CD4-positive, CD25-positive, alpha-beta regulatory T cell (primary cell): ENCODE results near the gene CSF3R. TPM values are rescaled to one million over a fixed set of nuclear protein-coding genes. Genes with fewer than 3 reads are reported as not detected.
A peak's percentile ranks its signal among the peaks of the same experiment; 100 is the strongest.

Experiments
- ATAC-seq, 2 donors: fragments of 150-1000 bp; cut with Tn5 transposase; one replicate each; pipeline ENCODE4 v1.10.0; 2021; ENCODE audit warnings: low read depth in 2 of 2, moderate number of reproducible peaks in 2 of 2, moderate library complexity in 1 of 2
- DNase-seq, 3 donors: peaks; one replicate each; pipeline versions ENCODE4 v3.0.0 to v3.0.0-alpha.2; 2012 to 2022; ENCODE audit warnings: mixed read lengths in 1 of 3
- H3K27ac ChIP-seq: one replicate; pipeline ENCODE4 v1.7.0; 2013; ENCODE audit warnings: mild to moderate bottlenecking, low read length; ENCODE audit not compliant: insufficient read depth, poor library complexity, severe bottlenecking
- H3K27me3 ChIP-seq: one replicate; pipeline ENCODE4 v1.7.0; 2013; ENCODE audit warnings: low read length; ENCODE audit not compliant: control insufficient read depth, insufficient read depth
- H3K36me3 ChIP-seq: one replicate; pipeline ENCODE4 v1.7.0; 2013; ENCODE audit warnings: mild to moderate bottlenecking, low read length, moderate library complexity; ENCODE audit not compliant: control insufficient read depth, insufficient read depth
- H3K4me1 ChIP-seq: 2 replicates; pipeline ENCODE4 v1.7.0; 2013; ENCODE audit warnings: mild to moderate bottlenecking, low read length; ENCODE audit not compliant: insufficient read depth, control insufficient read depth, poor library complexity, severe bottlenecking
- H3K4me3 ChIP-seq: one replicate; pipeline ENCODE4 v1.7.0; 2013; ENCODE audit warnings: low read depth, mild to moderate bottlenecking, low read length, moderate library complexity
- H3K9me3 ChIP-seq, 2 experiments: 1 replicate in 1 of 2; 2 replicates in 1 of 2; pipeline ENCODE4 v1.7.0; 2013; ENCODE audit warnings: low read length in 2 of 2, mild to moderate bottlenecking in 1 of 2, moderate library complexity in 1 of 2; ENCODE audit not compliant: control insufficient read depth in 2 of 2
- H3K27ac Mint-ChIP-seq, 3 donors: one replicate each; pipeline ENCODE4 v1.8.0; 2020 to 2022; ENCODE audit warnings: mild to moderate bottlenecking in 3 of 3, mixed read lengths in 3 of 3, moderate library complexity in 2 of 3
- H3K27me3 Mint-ChIP-seq: one replicate; pipeline ENCODE4 v1.8.0; 2022; ENCODE audit warnings: mild to moderate bottlenecking, mixed read lengths
- H3K36me3 Mint-ChIP-seq: one replicate; pipeline ENCODE4 v1.8.0; 2020; ENCODE audit warnings: mixed read lengths
- H3K4me1 Mint-ChIP-seq, 4 donors: one replicate each; pipeline ENCODE4 v1.8.0; 2020 to 2022; ENCODE audit warnings: mixed read lengths in 4 of 4, mild to moderate bottlenecking in 1 of 4
- H3K4me3 Mint-ChIP-seq, 4 donors: one replicate each; pipeline ENCODE4 v1.8.0; 2020 to 2022; ENCODE audit warnings: mild to moderate bottlenecking in 4 of 4, mixed read lengths in 4 of 4, moderate library complexity in 3 of 4
- H3K9me3 Mint-ChIP-seq, 7 donors: one replicate each; pipeline ENCODE4 v1.8.0; 2020 to 2022; ENCODE audit warnings: mixed read lengths in 7 of 7, mild to moderate bottlenecking in 3 of 7, moderate library complexity in 2 of 7
- polyA plus RNA-seq, 4 donors: library from polyadenylated mRNA; unstranded; fragments of 300-500 nt; fragmentation: Illumina TruSeq; gene quantifications; one replicate each; pipeline ENCODE4 v1.2.3, GENCODE V29; 2021
- total RNA-seq: library from RNA; stranded (reverse); gene quantifications from one replicate; pipeline ENCODE4 v1.2.3, GENCODE V29; 2022

Gene CSF3R
- total and polyA plus RNA-seq, 5 donors from 2014 or later: 0.10 to 3.6 (median 0.23) TPM; not detected in 1

DNA sequence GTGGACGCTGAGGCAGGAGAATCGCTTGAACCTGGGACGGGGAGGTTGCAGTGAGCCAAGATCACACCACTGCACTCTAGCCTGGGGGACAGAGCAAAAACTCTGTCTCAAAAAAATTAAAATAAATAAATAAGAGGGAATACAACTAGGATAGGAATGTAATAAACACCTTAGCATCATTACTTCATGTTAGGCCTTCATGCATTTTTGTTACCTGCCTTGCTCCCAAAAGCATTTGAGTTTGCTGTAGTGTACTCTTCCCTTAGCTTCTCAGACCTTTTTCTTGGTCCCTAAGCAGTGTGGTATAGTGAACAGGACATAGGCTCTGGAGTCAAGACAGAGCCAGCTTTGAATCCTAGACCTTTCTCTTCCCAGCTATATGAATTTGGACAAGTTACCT is 29.7 kb downstream of the CSF3R start:
- Histone ChIP-seq H3K27ac (no peak overlapping the region), H3K27me3 (no peaks in the 10 kb centered on the region), H3K36me3 (peaks cover 27% of the 10 kb centered on the region), H3K9me3 (no peaks in the 10 kb centered on the region), H3K4me1 (peaks cover 19% of the 10 kb centered on the region), H3K4me3 (no peak overlapping the region)
- Mint-ChIP-seq H3K36me3 (peaks cover 22% of the 10 kb centered on the region), H3K4me3 (peak overlapping the region in 1 of 4 donors; percentile 79), H3K27ac (no peak overlapping the region), H3K4me1 (peaks cover 12 to 32% (median 19%) of the 10 kb centered on the region in 4 donors), H3K9me3 (no peaks in the 10 kb centered on the region), H3K27me3 (peaks cover 4% of the 10 kb centered on the region)
- DNase-seq (no peak), ATAC-seq (no peak)

- H3K4me3 Mint-ChIP-seq: peak overlapping the region; percentile 91 to 95 (median 94)
- H3K9me3 Mint-ChIP-seq: no peaks in the 10 kb centered on the region
- ATAC-seq: no peak
These were observed 31.8 kb downstream of the CSF3R start for GRCh38 chr1:36450919-36451305.

DNA sequence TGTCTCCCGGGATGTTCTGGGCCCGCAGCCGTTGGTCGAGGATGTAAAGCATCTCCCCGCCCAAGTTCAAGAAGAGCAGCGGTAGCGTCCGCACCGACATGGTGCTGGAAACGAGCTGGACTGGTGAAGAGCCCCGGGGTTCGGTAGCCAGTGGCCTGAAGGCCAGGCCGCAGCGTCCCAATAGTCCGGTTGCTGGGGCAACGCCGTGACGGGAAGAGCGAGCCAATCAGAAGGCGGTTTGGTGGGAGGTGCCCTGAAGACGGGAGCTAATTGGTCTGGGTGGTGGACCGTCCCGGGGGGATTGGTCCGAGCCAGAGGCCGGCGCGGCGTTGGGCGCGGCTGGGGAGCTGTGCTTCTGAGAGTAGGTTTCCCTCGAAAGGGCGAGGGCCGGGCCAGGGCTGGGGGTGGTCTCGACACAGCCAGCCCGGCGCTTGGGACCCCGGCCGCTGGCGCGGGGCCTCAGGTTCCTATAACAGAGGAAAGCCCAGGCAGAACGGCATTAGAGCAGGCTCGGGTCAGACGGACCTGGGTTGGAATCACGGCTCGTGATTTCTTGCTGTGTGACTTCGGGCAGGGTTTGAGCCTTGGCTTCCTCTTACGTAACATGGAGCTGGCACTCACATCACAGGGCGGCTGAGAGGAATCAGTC is 32.3 kb downstream of the CSF3R start, which contains the start of gene OSCP1:
TSS of gene OSCP1 (minus strand) at position 182 of the 649 bp plus-strand sequence. CDS start at position 100, 82 bp downstream.
- peak within 1 kb of the TSS; percentile 74 for H3K4me3 ChIP-seq
- H3K9me3 Mint-ChIP-seq: no peaks in the 10 kb centered on the region
- H3K27me3 Mint-ChIP-seq: peaks cover 4% of the 10 kb centered on the region
- H3K27ac Mint-ChIP-seq: peak within 1 kb of the TSS; percentile 93 to 95 (median 95)
- H3K36me3 Mint-ChIP-seq: peaks cover 7% of the 10 kb centered on the region
- H3K4me3 Mint-ChIP-seq: peak within 1 kb of the TSS; percentile 91 to 95 (median 94)
- DNase-seq (peak; percentile 84 to 92 (median 85)), ATAC-seq (peak; percentile 95 to 97)
- peaks cover 9% of the 10 kb centered on the region for H3K36me3 ChIP-seq
- peaks cover 12% of the 10 kb centered on the region for H3K4me1 ChIP-seq
- H3K9me3 ChIP-seq: no peaks in the 10 kb centered on the region
- peaks cover 9 to 20% (median 15%) of the 10 kb centered on the region in 4 donors for H3K4me1 Mint-ChIP-seq
- H3K27me3 ChIP-seq: no peaks in the 10 kb centered on the region
- peak within 1 kb of the TSS; percentile 90 for H3K27ac ChIP-seq

More at GRCh38 chr1:36450919-36451305, 31.8 kb downstream of the CSF3R start:
- peaks cover 9 to 20% (median 15%) of the 10 kb centered on the region in 4 donors for H3K4me1 Mint-ChIP-seq
- no peak for DNase-seq
- Histone ChIP-seq H3K4me1 (peaks cover 12% of the 10 kb centered on the region), H3K9me3 (no peaks in the 10 kb centered on the region), H3K27ac (peak overlapping the region; percentile 90), H3K4me3 (peak overlapping the region; percentile 74), H3K36me3 (peaks cover 14% of the 10 kb centered on the region), H3K27me3 (no peaks in the 10 kb centered on the region)
- H3K36me3 Mint-ChIP-seq: peaks cover 10% of the 10 kb centered on the region
- H3K27ac Mint-ChIP-seq: peak overlapping the region; percentile 93 to 95 (median 95)
- H3K27me3 Mint-ChIP-seq: peaks cover 4% of the 10 kb centered on the region

- peak overlapping the region; percentile 57 to 95 (median 90) for H3K4me3 Mint-ChIP-seq
- no peaks in the 10 kb centered on the region for H3K36me3 Mint-ChIP-seq
- DNase-seq (no peak), ATAC-seq (no peak)
- Histone ChIP-seq H3K36me3 (no peaks in the 10 kb centered on the region), H3K27me3 (no peaks in the 10 kb centered on the region), H3K27ac (no peak overlapping the region), H3K4me1 (peaks cover 12% of the 10 kb centered on the region), H3K9me3 (no peaks in the 10 kb centered on the region), H3K4me3 (no peak overlapping the region)
- H3K27me3 Mint-ChIP-seq: peaks cover 4% of the 10 kb centered on the region
- peaks cover 9 to 20% (median 15%) of the 10 kb centered on the region in 4 donors for H3K4me1 Mint-ChIP-seq
- H3K9me3 Mint-ChIP-seq: no peaks in the 10 kb centered on the region
- H3K27ac Mint-ChIP-seq: no peak overlapping the region
These were observed 34.1 kb downstream of the CSF3R start for GRCh38 chr1:36448530-36449056.

DNA sequence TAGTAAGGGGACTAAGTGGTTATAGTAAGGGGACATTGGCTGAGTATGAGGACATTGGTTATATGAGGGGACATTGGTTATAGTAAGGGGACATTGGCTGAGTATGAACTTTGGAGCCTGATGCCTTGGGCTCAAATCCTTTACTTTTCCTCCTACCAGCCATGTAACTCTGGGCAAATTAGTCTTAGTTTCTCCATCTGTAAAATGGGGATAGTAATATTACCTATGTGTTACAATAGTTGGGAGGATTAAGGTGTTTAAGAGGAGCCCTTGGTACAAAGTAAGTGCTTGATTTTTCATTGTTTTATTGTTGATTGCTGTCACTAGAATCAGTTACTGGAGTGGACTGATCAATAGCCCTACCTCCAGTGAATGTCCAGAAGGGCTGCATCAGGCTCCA is 35.3 kb downstream of the CSF3R start:
- ATAC-seq: no peak
- Mint-ChIP-seq H3K36me3 (no peaks in the 10 kb centered on the region), H3K4me1 (peaks cover 7 to 20% (median 14%) of the 10 kb centered on the region in 4 donors), H3K4me3 (no peak overlapping the region), H3K9me3 (no peaks in the 10 kb centered on the region), H3K27me3 (peaks cover 4% of the 10 kb centered on the region), H3K27ac (no peak overlapping the region)
- DNase-seq: no peak
- Histone ChIP-seq H3K36me3 (no peaks in the 10 kb centered on the region), H3K4me1 (peaks cover 12% of the 10 kb centered on the region), H3K4me3 (no peak overlapping the region), H3K27ac (no peak overlapping the region), H3K27me3 (no peaks in the 10 kb centered on the region), H3K9me3 (no peaks in the 10 kb centered on the region)

- Histone ChIP-seq H3K9me3 (no peaks in the 10 kb centered on the region), H3K4me3 (no peak overlapping the region), H3K27ac (no peak overlapping the region), H3K4me1 (peaks cover 12% of the 10 kb centered on the region), H3K36me3 (no peaks in the 10 kb centered on the region), H3K27me3 (no peaks in the 10 kb centered on the region)
- H3K4me1 Mint-ChIP-seq: peaks cover 5 to 20% (median 12%) of the 10 kb centered on the region in 4 donors
- no peak overlapping the region for H3K27ac Mint-ChIP-seq
- no peaks in the 10 kb centered on the region for H3K9me3 Mint-ChIP-seq
- ATAC-seq (no peak), DNase-seq (no peak)
- H3K4me3 Mint-ChIP-seq: no peak overlapping the region
- peaks cover 4% of the 10 kb centered on the region for H3K27me3 Mint-ChIP-seq
- H3K36me3 Mint-ChIP-seq: no peaks in the 10 kb centered on the region
These were observed 36.0 kb downstream of the CSF3R start for GRCh38 chr1:36446746-36447145.

- H3K4me3 Mint-ChIP-seq: no peak overlapping the region
- Histone ChIP-seq H3K4me1 (peaks cover 12% of the 10 kb centered on the region), H3K27ac (no peak overlapping the region), H3K36me3 (no peaks in the 10 kb centered on the region), H3K27me3 (no peaks in the 10 kb centered on the region), H3K4me3 (no peak overlapping the region), H3K9me3 (no peaks in the 10 kb centered on the region)
- no peak overlapping the region for H3K27ac Mint-ChIP-seq
- peaks cover 4% of the 10 kb centered on the region for H3K27me3 Mint-ChIP-seq
- H3K9me3 Mint-ChIP-seq: no peaks in the 10 kb centered on the region
- no peak for ATAC-seq
- H3K4me1 Mint-ChIP-seq: peaks cover 2 to 15% (median 8%) of the 10 kb centered on the region in 4 donors
- H3K36me3 Mint-ChIP-seq: no peaks in the 10 kb centered on the region
- peak in 1 of 3 donors; percentile 37 for DNase-seq
These were observed 36.4 kb downstream of the CSF3R start for GRCh38 chr1:36446271-36446670.
